GM12878 (cell line): ENCODE measurements around the gene OCLN. TPM values are rescaled to one million over a fixed set of nuclear protein-coding genes. Genes with fewer than 3 reads are reported as not detected.

Source experiments
- BCL11A ChIP-seq: IDR thresholded peaks from 2 replicates; pipeline ENCODE4 v1.6.1; 2011; ENCODE audit warnings: low read depth, low read length
- HDGF ChIP-seq: fragments of 450-650 bp; IDR thresholded peaks from 2 replicates; pipeline ENCODE4 v1.6.1; 2016; ENCODE audit warnings: antibody characterized with exemption
- KAT2A ChIP-seq: conservative IDR thresholded peaks from 2 replicates; pipeline ENCODE4 v1.6.1; 2011; ENCODE audit warnings: low read depth, low read length; ENCODE audit not compliant: control insufficient read depth
- MAX ChIP-seq: IDR thresholded peaks from 2 replicates; pipeline ENCODE4 v1.6.1; 2012; ENCODE audit warnings: low read depth, low read length, improper control_type of control experiment
- NR2C2 ChIP-seq: IDR thresholded peaks from 2 replicates; pipeline ENCODE4 v1.6.1; 2011; ENCODE audit warnings: borderline replicate concordance, low read depth; ENCODE audit not compliant: control insufficient read depth, insufficient read length
- NR2F1 ChIP-seq: fragments of 450-650 bp; conservative IDR thresholded peaks from 2 replicates; pipeline ENCODE4 v1.6.1; 2017; ENCODE audit warnings: mild to moderate bottlenecking
- ZNF592 ChIP-seq: fragments of 450-650 bp; IDR thresholded peaks from 2 replicates; pipeline ENCODE4 v1.6.1; 2017; ENCODE audit warnings: mild to moderate bottlenecking, moderate library complexity
- ZNF687 ChIP-seq: fragments of 450-650 bp; IDR thresholded peaks from 2 replicates; pipeline ENCODE4 v1.6.1; 2017; ENCODE audit warnings: mild to moderate bottlenecking, moderate library complexity
- polyA plus RNA-seq, 11 experiments: library from polyadenylated mRNA; depleted of rRNA in 4 of 11; unstranded in 6 of 11; stranded (reverse) in 5 of 11; fragments of >200 nt; fragmentation: Nextera tagmentation in 4 of 11; fragmentation: Illumina TruSeq in 1 of 11; extraction: Ambion mirVana in 4 of 11; extraction: Trizol in 1 of 11; gene quantifications; 1 replicate in 1 of 11; 2 replicates in 10 of 11; pipeline versions ENCODE4 v1.2.1 to v1.2.3, GENCODE V29; 2011 to 2016; ENCODE audit warnings: inconsistent platforms in 2 of 11, missing spikeins in 2 of 11, low read depth in 1 of 11
- total RNA-seq, 4 experiments: library from RNA; depleted of rRNA in 3 of 4; stranded (reverse); fragments of >200 nt in 3 of 4; fragmentation: Illumina TruSeq in 1 of 4; extraction: Trizol in 1 of 4; gene quantifications; 2 replicates each; pipeline versions ENCODE4 v1.2.1 to v1.2.3, GENCODE V29; 2013 to 2021

The OCLN gene
- total and polyA plus RNA-seq, 10 of the 15 experiments (the other 5 are each of a cell fraction or from before 2014, with no cell fraction given): 2.0 to 26.5 (median 17.0) TPM

GRCh38 chr5:69530561-69531405, 38.2 kb downstream of the OCLN start (continued):
- TF ChIP-seq ZNF592 (no peak), MAX (no peak), NR2F1 (no peak), KAT2A (no peak), BCL11A (no peak), ZNF687 (no peak), NR2C2 (no peak), HDGF (no peak)
- TF ChIP-seq, all 136 proteins: peak for 0
